ENCODE results near the gene CEP43.

DNA sequence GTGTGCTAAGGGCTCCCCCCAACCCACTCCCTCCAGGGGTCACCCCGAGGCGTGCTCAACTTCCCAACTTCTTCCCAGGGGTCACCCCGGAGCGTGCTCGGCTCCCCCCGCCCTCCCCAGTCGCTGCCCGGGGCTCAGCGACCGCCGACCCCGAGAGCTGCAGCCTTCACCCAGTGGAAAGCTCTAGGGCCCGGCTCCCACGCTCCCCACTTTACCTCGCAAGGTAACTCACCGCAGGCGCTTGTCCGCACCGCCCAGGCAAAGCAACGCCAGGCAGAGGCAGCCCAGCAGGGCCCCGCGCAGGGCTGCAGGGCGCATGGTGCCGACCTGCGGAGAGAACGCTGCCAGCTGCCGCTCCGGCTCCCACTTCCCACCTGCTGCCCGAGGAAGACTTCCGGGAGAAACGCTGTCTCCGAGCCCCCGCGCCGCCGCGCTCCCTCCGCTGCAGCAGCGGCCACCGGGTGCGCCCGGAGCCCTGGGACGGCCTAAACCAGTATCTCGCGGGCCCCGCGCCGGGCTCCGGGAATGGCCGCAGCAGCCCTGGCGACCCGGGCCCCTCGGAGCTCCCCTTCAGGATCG lies 43.2 kb upstream of the CEP43 start:
- TF ChIP-seq POLR2AphosphoS5 (IDR thresholded peaks at IDR 0.05; ENCODE audit: low read depth, low read length): no peak
- TF ChIP-seq CTCF (IDR thresholded peaks at IDR 0.05): no peak
- TF ChIP-seq SIN3A (IDR thresholded peaks at IDR 0.05; ENCODE audit: borderline replicate concordance, insufficient read depth, low read depth, low read length): no peak
- TF ChIP-seq TCF7L2 (IDR thresholded peaks at IDR 0.05; ENCODE audit: low read depth, low read length): no peak
